Raji (cell line): Measurements from ENCODE around the gene LUZP1.

Experiments
- POLR2A ChIP-seq: IDR thresholded peaks from 2 replicates; pipeline ENCODE4 v1.6.1; 2011; ENCODE audit warnings: low read depth, low read length, control low read depth; ENCODE audit not compliant: insufficient read depth

The LUZP1 gene

GRCh38 chr1:23148084-23148483 lies 20.6 kb downstream of the LUZP1 start:
- TF ChIP-seq POLR2A = no peak

GRCh38 chr1:23140940-23141596 lies 27.6 kb downstream of the LUZP1 start:
- no peak for TF ChIP-seq POLR2A

- TF ChIP-seq POLR2A = no peak
Measured at GRCh38 chr1:23135268-23135667, 33.4 kb downstream of the LUZP1 start.

- no peak for TF ChIP-seq POLR2A
Measured at GRCh38 chr1:23134055-23134454, 34.6 kb downstream of the LUZP1 start.

GRCh38 chr1:23133587-23133986 lies 35.1 kb downstream of the LUZP1 start:
- TF ChIP-seq POLR2A = no peak

GRCh38 chr1:23132033-23132432 lies 36.6 kb downstream of the LUZP1 start:
- no peak for TF ChIP-seq POLR2A

GRCh38 chr1:23129846-23130245 lies 38.8 kb downstream of the LUZP1 start:
- TF ChIP-seq POLR2A = no peak

- no peak for TF ChIP-seq POLR2A
Measured at GRCh38 chr1:23126801-23127200, 41.9 kb downstream of the LUZP1 start.

- no peak for TF ChIP-seq POLR2A
Measured at GRCh38 chr1:23126200-23126599, 42.5 kb downstream of the LUZP1 start.

- no peak for TF ChIP-seq POLR2A
Measured at GRCh38 chr1:23125489-23125888, 43.2 kb downstream of the LUZP1 start.

GRCh38 chr1:23124259-23125026 lies 44.2 kb downstream of the LUZP1 start:
- TF ChIP-seq POLR2A = no peak

- no peak for TF ChIP-seq POLR2A
Measured at GRCh38 chr1:23123528-23123927, 45.1 kb downstream of the LUZP1 start.

GRCh38 chr1:23122796-23123195 lies 45.9 kb downstream of the LUZP1 start:
- no peak for TF ChIP-seq POLR2A

GRCh38 chr1:23122023-23122748 lies 46.5 kb downstream of the LUZP1 start:
- TF ChIP-seq POLR2A = no peak

GRCh38 chr1:23120383-23120782 lies 48.3 kb downstream of the LUZP1 start:
- TF ChIP-seq POLR2A = no peak
